Nephron (organoid): ENCODE data around the gene BASP1.
A peak's percentile ranks its signal among the peaks of the same experiment; 100 is the strongest.

Experiments
- H3K27ac Mint-ChIP-seq, 3 experiments: 2 replicates each; pipeline ENCODE4 v1.8.0; 2020; ENCODE audit warnings: mixed read lengths in 3 of 3, mild to moderate bottlenecking in 2 of 3, moderate library complexity in 1 of 3
- H3K27me3 Mint-ChIP-seq: 2 replicates; pipeline ENCODE4 v1.8.0; 2021; ENCODE audit warnings: low read depth, mild to moderate bottlenecking, moderate library complexity, mixed read lengths
- H3K36me3 Mint-ChIP-seq: 2 replicates; pipeline ENCODE4 v1.8.0; 2020; ENCODE audit warnings: low read depth, mixed read lengths
- H3K4me1 Mint-ChIP-seq: 2 replicates; pipeline ENCODE4 v1.8.0; 2020; ENCODE audit warnings: mixed read lengths
- H3K4me3 Mint-ChIP-seq, 3 experiments: 2 replicates each; pipeline ENCODE4 v1.8.0; 2020; ENCODE audit warnings: mild to moderate bottlenecking in 3 of 3, mixed read lengths in 3 of 3, moderate library complexity in 2 of 3
- H3K9me3 Mint-ChIP-seq: 2 replicates; pipeline ENCODE4 v1.8.0; 2020; ENCODE audit warnings: mixed read lengths
- CTCF ChIP-seq, 3 experiments: fragments of 200-600 bp; sonication (generic); IDR thresholded peaks; one replicate each; pipeline ENCODE4 v1.5.0; 2021; ENCODE audit warnings: antibody characterized with exemption in 3 of 3; ENCODE audit not compliant: unreplicated experiment in 3 of 3

Gene BASP1

GRCh38 chr5:17227868-17228267 is 10.4 kb downstream of the BASP1 start:
- TF ChIP-seq CTCF (IDR thresholded peaks at IDR 0.05; ENCODE audit: unreplicated experiment in 3 of 3): no peak
- Mint-ChIP-seq H3K9me3 (no peaks in the 10 kb centered on the region), H3K4me1 (peaks cover 53% of the 10 kb centered on the region), H3K27ac (no peak overlapping the region), H3K4me3 (no peak overlapping the region), H3K36me3 (peaks cover 81% of the 10 kb centered on the region), H3K27me3 (no peaks in the 10 kb centered on the region)

GRCh38 chr5:17228821-17229291 is 11.4 kb downstream of the BASP1 start:
- Mint-ChIP-seq H3K4me3 (no peak overlapping the region), H3K4me1 (peaks cover 44% of the 10 kb centered on the region), H3K27ac (peak overlapping the region; percentile 8 to 24 (median 19)), H3K27me3 (no peaks in the 10 kb centered on the region), H3K9me3 (no peaks in the 10 kb centered on the region), H3K36me3 (peaks cover 80% of the 10 kb centered on the region)
- no peak for TF ChIP-seq CTCF (IDR thresholded peaks at IDR 0.05; ENCODE audit: unreplicated experiment in 3 of 3)

GRCh38 chr5:17229313-17229712 is 11.9 kb downstream of the BASP1 start:
- Mint-ChIP-seq H3K27ac (peak overlapping the region in 1 of 3 experiments; percentile 19), H3K36me3 (peaks cover 77% of the 10 kb centered on the region), H3K4me3 (no peak overlapping the region), H3K9me3 (no peaks in the 10 kb centered on the region), H3K4me1 (peaks cover 39% of the 10 kb centered on the region), H3K27me3 (no peaks in the 10 kb centered on the region)
- TF ChIP-seq CTCF (IDR thresholded peaks at IDR 0.05; ENCODE audit: unreplicated experiment in 3 of 3): no peak

- peaks cover 78% of the 10 kb centered on the region for H3K36me3 Mint-ChIP-seq
- no peaks in the 10 kb centered on the region for H3K27me3 Mint-ChIP-seq
- no peak for TF ChIP-seq CTCF (IDR thresholded peaks at IDR 0.05; ENCODE audit: unreplicated experiment in 3 of 3)
- no peak overlapping the region for H3K4me3 Mint-ChIP-seq
- H3K4me1 Mint-ChIP-seq: peaks cover 30% of the 10 kb centered on the region
- H3K27ac Mint-ChIP-seq: peak overlapping the region; percentile 12 to 18 (median 14)
- no peaks in the 10 kb centered on the region for H3K9me3 Mint-ChIP-seq
Measured at GRCh38 chr5:17230191-17230590, 12.8 kb downstream of the BASP1 start.

GRCh38 chr5:17230808-17231525 is 13.5 kb downstream of the BASP1 start:
- Mint-ChIP-seq H3K36me3 (peaks cover 82% of the 10 kb centered on the region), H3K4me1 (peaks cover 27% of the 10 kb centered on the region), H3K4me3 (no peak overlapping the region), H3K9me3 (no peaks in the 10 kb centered on the region), H3K27ac (peak overlapping the region in 1 of 3 experiments; percentile 61), H3K27me3 (no peaks in the 10 kb centered on the region)
- no peak for TF ChIP-seq CTCF (IDR thresholded peaks at IDR 0.05; ENCODE audit: unreplicated experiment in 3 of 3)

GRCh38 chr5:17232405-17232804 is 15.0 kb downstream of the BASP1 start:
- Mint-ChIP-seq H3K4me3 (no peak overlapping the region), H3K27ac (no peak overlapping the region), H3K27me3 (no peaks in the 10 kb centered on the region), H3K36me3 (peaks cover 80% of the 10 kb centered on the region), H3K9me3 (no peaks in the 10 kb centered on the region), H3K4me1 (peaks cover 23% of the 10 kb centered on the region)
- TF ChIP-seq CTCF (IDR thresholded peaks at IDR 0.05; ENCODE audit: unreplicated experiment in 3 of 3): no peak
